ENCODE results near the gene RETN.

GRCh38 chr19:7699417-7700401 lies 30.9 kb downstream of the RETN start:
- no peak for TF ChIP-seq CTCF (IDR thresholded peaks at IDR 0.05)
- no peak for TF ChIP-seq POLR2AphosphoS5 (IDR thresholded peaks at IDR 0.05)
- no peak for TF ChIP-seq POLR2A (IDR thresholded peaks at IDR 0.05)

Data from breast epithelium (tissue), 3 donors.